IMR-90 (cell line): Measurements from ENCODE around the gene NBPF6. TPM values are rescaled to one million over a fixed set of nuclear protein-coding genes. Genes with fewer than 3 reads are reported as not detected.
"Not testable (repeated sequence)": the region's sequence is repeated elsewhere in the genome, so short reads cannot be mapped to it uniquely, and the experiment has no call there.

Experiments used
- ATAC-seq: fragments of 200-7000 bp; cut with Tn5 transposase; 2 replicates; pipeline ENCODE4 v1.9.1; 2020; ENCODE audit warnings: low read depth, mild to moderate bottlenecking, moderate library complexity
- BruUV-seq: library from RNA; stranded (reverse); fragments of 400-500 nt; replicated peaks from 2 replicates; lab custom pipeline; 2021; lab: Mats Ljungman, UMichigan
- CTCF ChIA-PET: fragments of 300-600 bp; formaldehyde crosslinking; extraction: SDS; loops from one replicate; lab custom pipeline; 2021; ENCODE audit warnings: antibody characterized with exemption; lab: Yijun Ruan, JAX
- POLR2A ChIA-PET: fragments of 300-600 bp; sonication (Branson Sonifier 250); formaldehyde crosslinking; loops from one replicate; lab custom pipeline; 2022; ENCODE audit warnings: antibody characterized with exemption; ENCODE audit not compliant: unreplicated experiment; lab: Charles Lee
- DNase-seq: peaks from one replicate; pipeline ENCODE4 v3.0.0; 2013
- H2AFZ ChIP-seq: replicated peaks from 2 replicates; pipeline ENCODE3; 2013; ENCODE audit warnings: low read length, mild to moderate bottlenecking; ENCODE audit not compliant: poor library complexity
- H2AK5ac ChIP-seq: 2 replicates; pipeline ENCODE4 v1.6.1; 2013; ENCODE audit warnings: low read depth, low read length, inconsistent platforms
- H2AK9ac ChIP-seq: replicated peaks from 2 replicates; pipeline ENCODE3; 2013; ENCODE audit warnings: mild to moderate bottlenecking, low read depth, low read length, moderate library complexity; ENCODE audit not compliant: poor library complexity
- H2BK120ac ChIP-seq: 2 replicates; pipeline ENCODE4 v1.6.1; 2013; ENCODE audit warnings: low read depth, low read length, inconsistent platforms
- H2BK15ac ChIP-seq: 3 replicates; pipeline ENCODE4 v1.6.1; 2013; ENCODE audit warnings: low read depth, low read length, inconsistent platforms
- H2BK20ac ChIP-seq: 2 replicates; pipeline ENCODE4 v1.6.1; 2013; ENCODE audit warnings: low read depth, mild to moderate bottlenecking, inconsistent platforms, low read length, moderate library complexity
- H2BK5ac ChIP-seq: 2 replicates; pipeline ENCODE4 v1.6.1; 2013; ENCODE audit warnings: mild to moderate bottlenecking, low read depth, low read length, inconsistent platforms; ENCODE audit not compliant: poor library complexity, severe bottlenecking
- H3K14ac ChIP-seq: replicated peaks from 2 replicates; pipeline ENCODE4 v1.6.1; 2013; ENCODE audit warnings: low read depth, low read length, inconsistent platforms
- H3K18ac ChIP-seq: 2 replicates; pipeline ENCODE4 v1.6.1; 2013; ENCODE audit warnings: low read depth, low read length, control low read depth
- H3K23ac ChIP-seq: 2 replicates; pipeline ENCODE4 v1.6.1; 2013; ENCODE audit warnings: low read depth, low read length, inconsistent platforms
- H3K27ac ChIP-seq: 2 replicates; pipeline ENCODE4 v1.5.1; 2013; ENCODE audit warnings: mild to moderate bottlenecking, control low read depth, low read length; ENCODE audit not compliant: insufficient read depth
- H3K27me3 ChIP-seq: 2 replicates; pipeline ENCODE4 v1.6.1; 2013; ENCODE audit warnings: low read length; ENCODE audit not compliant: control insufficient read depth, insufficient read depth
- H3K36me3 ChIP-seq: 2 replicates; pipeline ENCODE4 v1.6.1; 2013; ENCODE audit warnings: low read length, mixed read lengths; ENCODE audit not compliant: control insufficient read depth, insufficient read depth
- H3K4ac ChIP-seq: 2 replicates; pipeline ENCODE4 v1.6.1; 2013; ENCODE audit warnings: low read depth, low read length, inconsistent platforms
- H3K4me1 ChIP-seq: 2 replicates; pipeline ENCODE4 v1.6.1; 2013; ENCODE audit warnings: low read length, mixed read lengths; ENCODE audit not compliant: control insufficient read depth, insufficient read depth
- H3K4me2 ChIP-seq: 2 replicates; pipeline ENCODE4 v1.6.1; 2013; ENCODE audit warnings: low read depth, mild to moderate bottlenecking, control low read depth, low read length, moderate library complexity
- H3K4me3 ChIP-seq: 2 replicates; pipeline ENCODE4 v1.5.1; 2013; ENCODE audit warnings: low read depth, mild to moderate bottlenecking, control low read depth, low read length, moderate library complexity; ENCODE audit not compliant: insufficient read depth
- H3K56ac ChIP-seq: 2 replicates; pipeline ENCODE4 v1.6.1; 2013; ENCODE audit warnings: low read length, inconsistent platforms; ENCODE audit not compliant: insufficient read depth; ENCODE audit errors: extremely low read depth
- H3K79me1 ChIP-seq, 2 experiments: 2 replicates each; pipeline ENCODE4 v1.6.1; 2013; ENCODE audit warnings: low read length in 2 of 2, inconsistent platforms in 1 of 2, low read depth in 1 of 2
- H3K9ac ChIP-seq: 2 replicates; pipeline ENCODE4 v1.6.1; 2013; ENCODE audit warnings: low read depth, low read length, control low read depth
- H3K9me1 ChIP-seq: 2 replicates; pipeline ENCODE4 v1.6.1; 2013; ENCODE audit warnings: low read length, inconsistent platforms; ENCODE audit not compliant: insufficient read depth
- H3K9me3 ChIP-seq: 2 replicates; pipeline ENCODE4 v1.6.1; 2013; ENCODE audit warnings: low read length; ENCODE audit not compliant: control insufficient read depth, insufficient read depth
- H4K20me1 ChIP-seq: 2 replicates; pipeline ENCODE4 v1.6.1; 2013; ENCODE audit warnings: low read length, inconsistent platforms; ENCODE audit not compliant: insufficient read depth
- H4K5ac ChIP-seq: 2 replicates; pipeline ENCODE4 v1.6.1; 2013; ENCODE audit warnings: mild to moderate bottlenecking, low read depth, low read length, control low read depth
- H4K8ac ChIP-seq, 2 experiments: 2 replicates each; pipeline ENCODE4 v1.6.1; 2013; ENCODE audit warnings: low read depth in 2 of 2, low read length in 2 of 2, control low read depth in 1 of 2, inconsistent platforms in 1 of 2
- H4K91ac ChIP-seq: 2 replicates; pipeline ENCODE4 v1.6.1; 2013; ENCODE audit warnings: low read depth, low read length, inconsistent platforms; ENCODE audit not compliant: insufficient read depth
- WGBS, 2 experiments: methylation state at CpG; one replicate each; pipeline versions ENCODE4 v1.1.5 to v1.1.7; 2013; ENCODE audit warnings: missing lambda C conversion rate in 2 of 2; ENCODE audit not compliant: insufficient read length in 1 of 2; ENCODE audit errors: extremely low coverage in 2 of 2; 5-methylcytosine and 5-hydroxymethylcytosine counted together
- dilution Hi-C: fragments of 300-500 bp; cut with HindIII; formaldehyde crosslinking; loops from one replicate; pipeline ENCODE4 v1.14.3; 2018; ENCODE audit warnings: low sequenced_read_pairs; ENCODE audit not compliant: unreplicated experiment
- in situ Hi-C: fragments of 300-500 bp; cut with MboI; formaldehyde crosslinking; loops from 3 replicates; pipeline ENCODE4 v1.14.3; 2019; ENCODE audit warnings: low sequenced_read_pairs, inconsistent platforms, mixed read lengths
- intact Hi-C: fragments of 100-400 bp; cut with micrococcal nuclease; formaldehyde crosslinking; loops from 2 replicates; pipeline ENCODE4 v1.10.0; 2022
- polyA plus RNA-seq, 3 experiments: library from polyadenylated mRNA; depleted of rRNA; stranded (reverse); fragments of >200 nt; gene quantifications; 2 replicates each; pipeline ENCODE4 v1.2.3, GENCODE V29; 2012; ENCODE audit warnings: low replicate concordance in 1 of 3
- total RNA-seq: library from RNA; depleted of rRNA; stranded (reverse); fragments of >200 nt; gene quantifications from 2 replicates; pipeline ENCODE4 v1.2.3, GENCODE V29; 2012

The NBPF6 gene
- total and polyA plus RNA-seq, 2 of the 4 experiments (the other 2 are of a cell fraction), result not detected

GRCh38 chr1:108470750-108471149 is 20.6 kb downstream of the NBPF6 start:
- H3K4me1 ChIP-seq, H2BK20ac ChIP-seq, H2BK15ac ChIP-seq, H3K36me3 ChIP-seq, intact Hi-C loops, H3K23ac ChIP-seq, dilution Hi-C loops, H3K9me3 ChIP-seq, H3K4me2 ChIP-seq, H3K27me3 ChIP-seq, H3K79me1 ChIP-seq, CTCF ChIA-PET, H2BK5ac ChIP-seq, ATAC-seq, DNase-seq, H3K4ac ChIP-seq, H2BK120ac ChIP-seq, H3K14ac ChIP-seq, H4K8ac ChIP-seq, H3K9ac ChIP-seq, H2AFZ ChIP-seq, H3K27ac ChIP-seq, H3K9me1 ChIP-seq, H3K4me3 ChIP-seq, H4K91ac ChIP-seq, H2AK9ac ChIP-seq, in situ Hi-C loops, H2AK5ac ChIP-seq, H4K5ac ChIP-seq, POLR2A ChIA-PET, H3K18ac ChIP-seq, H3K56ac ChIP-seq, BruUV-seq, H4K20me1 ChIP-seq: not testable (repeated sequence)
- WGBS, 2 experiments, result no CpG with 5 or more reads among the region's 4 CpGs

- H3K4me3 ChIP-seq, H3K79me1 ChIP-seq, H3K4ac ChIP-seq, H3K4me1 ChIP-seq, H3K9me1 ChIP-seq, H3K18ac ChIP-seq, dilution Hi-C loops, H2BK120ac ChIP-seq, intact Hi-C loops, H3K14ac ChIP-seq, H3K36me3 ChIP-seq, ATAC-seq, H2BK5ac ChIP-seq, H3K23ac ChIP-seq, H3K27me3 ChIP-seq, H4K5ac ChIP-seq, H2AK5ac ChIP-seq, in situ Hi-C loops, BruUV-seq, H2AFZ ChIP-seq, H2BK15ac ChIP-seq, H4K8ac ChIP-seq, H4K91ac ChIP-seq, H4K20me1 ChIP-seq, H2AK9ac ChIP-seq, DNase-seq, POLR2A ChIA-PET, H3K56ac ChIP-seq, H3K9me3 ChIP-seq, H3K27ac ChIP-seq, H3K9ac ChIP-seq, CTCF ChIA-PET, H2BK20ac ChIP-seq, H3K4me2 ChIP-seq: not testable (repeated sequence)
- no CpG with 5 or more reads among the region's 6 CpGs for WGBS, 2 experiments
Observed at GRCh38 chr1:108474516-108474915, 24.4 kb downstream of the NBPF6 start.
